DMS 273 (cell line): ENCODE measurements around the gene NFKBIE.
A peak's percentile ranks its signal among the peaks of the same experiment; 100 is the strongest.

Source experiments
- DNase-seq: peaks from one replicate; lab custom pipeline; 2025; ENCODE audit not compliant: unreplicated experiment; lab: John Stamatoyannopoulos, UW

Gene NFKBIE

DNA sequence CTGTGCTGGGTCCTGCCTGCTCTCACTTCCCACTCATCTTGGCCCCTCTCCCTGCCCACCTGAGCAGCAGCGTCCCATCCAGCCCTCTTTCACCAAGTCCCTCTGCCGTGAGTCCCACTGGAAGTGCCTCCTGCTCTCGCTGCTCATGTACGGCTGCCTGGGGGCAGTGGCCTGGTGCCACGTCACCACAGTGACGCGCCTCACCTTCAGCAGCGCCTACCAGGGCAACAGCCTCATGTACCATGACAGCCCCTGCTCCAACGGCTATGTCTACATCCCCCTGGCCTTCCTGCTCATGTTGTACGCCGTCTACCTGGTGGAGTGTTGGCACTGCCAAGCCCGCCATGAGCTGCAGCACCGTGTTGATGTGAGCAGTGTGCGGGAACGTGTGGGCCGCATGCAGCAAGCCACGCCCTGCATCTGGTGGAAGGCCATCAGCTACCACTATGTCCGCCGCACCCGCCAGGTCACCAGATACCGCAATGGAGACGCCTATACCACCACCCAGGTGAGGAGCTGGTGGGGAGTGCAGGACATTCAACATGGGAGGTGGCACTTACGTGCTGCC is 7.7 kb upstream of the NFKBIE start:
- no peak for DNase-seq

DNA sequence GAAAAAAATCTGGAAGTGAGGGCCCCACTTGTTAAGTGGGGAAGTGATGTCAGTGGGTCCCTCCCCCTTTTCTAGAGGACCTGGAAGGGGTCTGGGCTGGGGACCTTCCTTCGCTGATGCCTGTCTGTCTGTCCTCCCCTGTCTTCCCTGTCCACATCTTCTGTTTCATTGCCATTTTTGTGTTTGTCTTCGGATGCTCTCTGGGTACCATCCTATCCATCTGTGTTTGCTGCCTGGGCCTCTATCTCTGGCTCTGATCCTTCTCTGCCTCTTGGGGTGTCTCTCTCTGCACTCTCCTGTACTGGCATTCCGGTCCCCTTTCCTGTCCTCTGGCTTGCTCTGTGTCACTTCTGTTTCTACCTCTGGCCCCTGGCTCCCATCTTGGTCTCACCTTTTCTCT is 7.2 kb upstream of the NFKBIE start:
- DNase-seq, result no peak

DNA sequence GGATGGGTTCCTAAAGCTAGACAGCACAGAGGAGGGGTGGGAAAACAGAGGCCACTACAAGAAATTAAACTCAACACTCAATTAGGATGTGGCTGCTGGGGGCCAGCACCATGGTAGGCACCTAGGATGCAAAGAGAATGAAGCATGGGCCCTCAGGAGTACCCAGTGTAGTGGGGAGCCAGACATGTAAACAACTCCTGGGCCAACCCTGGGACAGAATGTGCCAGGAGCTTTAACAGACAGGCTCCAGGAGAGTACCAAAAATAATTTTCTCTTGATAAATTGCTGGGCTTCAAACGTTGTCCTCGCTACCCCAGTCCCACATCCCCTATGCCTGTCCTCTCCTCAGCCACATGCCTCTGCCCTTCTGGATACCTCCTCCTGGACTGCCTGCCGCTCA is 6.6 kb upstream of the NFKBIE start:
- DNase-seq, result no peak

DNA sequence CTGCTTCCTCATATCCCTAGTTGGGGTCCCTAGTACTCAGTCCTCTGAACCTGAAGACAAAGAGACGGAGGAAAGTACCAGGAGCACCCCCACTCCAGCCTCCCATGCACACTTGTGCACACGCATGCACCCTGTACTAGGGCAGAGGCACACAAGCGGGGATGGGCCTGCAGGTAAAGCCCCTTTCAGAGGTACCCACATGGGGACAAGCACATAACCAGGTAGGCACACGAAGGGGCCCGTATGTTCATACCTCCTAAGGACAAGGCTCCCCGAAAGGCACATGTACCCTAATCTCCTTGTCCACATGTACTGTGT is 6.0 kb upstream of the NFKBIE start:
- no peak for DNase-seq

DNA sequence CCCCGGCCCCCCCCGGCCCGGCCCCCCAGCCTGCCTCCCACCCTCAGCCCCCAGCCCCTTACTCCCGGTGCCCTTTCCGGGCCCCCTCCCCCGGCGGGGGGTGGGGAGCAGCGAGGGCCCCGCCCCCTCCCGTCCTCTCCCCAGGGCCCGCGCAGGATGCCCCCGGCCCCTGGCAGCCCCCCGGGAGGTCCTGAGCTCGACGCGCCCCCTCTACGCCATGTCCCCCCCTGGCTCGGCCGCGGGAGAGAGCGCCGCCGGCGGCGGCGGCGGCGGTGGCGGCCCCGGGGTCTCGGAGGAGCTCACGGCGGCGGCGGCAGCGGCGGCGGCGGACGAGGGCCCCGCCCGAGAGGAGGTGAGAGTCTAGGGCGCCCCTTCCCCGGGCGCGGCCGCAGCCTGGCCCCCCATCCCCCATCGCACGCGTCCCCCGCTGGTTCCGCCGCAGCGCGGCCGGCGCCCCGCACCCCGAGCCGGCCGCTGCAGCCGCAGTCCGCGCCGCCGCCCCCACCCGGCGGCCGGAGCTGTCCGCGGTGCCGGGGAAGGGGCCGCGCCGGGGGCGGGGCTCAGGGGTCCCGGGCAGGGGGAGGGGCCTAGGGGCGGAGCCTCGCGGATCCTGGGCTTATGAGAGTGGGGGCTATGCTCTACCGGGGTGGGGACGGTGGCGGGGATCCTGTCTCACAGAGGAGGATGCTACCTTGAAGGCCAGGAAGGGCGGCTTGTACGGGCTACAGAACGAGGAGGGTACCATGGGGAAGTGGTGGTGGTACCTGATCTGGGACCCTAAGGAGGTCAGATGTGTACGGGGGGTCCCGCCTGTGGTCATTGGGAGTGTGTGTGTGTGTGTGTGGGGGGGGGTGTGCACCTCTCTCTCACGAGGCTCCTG is 5.4 kb upstream of the NFKBIE start:
- no peak for DNase-seq

DNA sequence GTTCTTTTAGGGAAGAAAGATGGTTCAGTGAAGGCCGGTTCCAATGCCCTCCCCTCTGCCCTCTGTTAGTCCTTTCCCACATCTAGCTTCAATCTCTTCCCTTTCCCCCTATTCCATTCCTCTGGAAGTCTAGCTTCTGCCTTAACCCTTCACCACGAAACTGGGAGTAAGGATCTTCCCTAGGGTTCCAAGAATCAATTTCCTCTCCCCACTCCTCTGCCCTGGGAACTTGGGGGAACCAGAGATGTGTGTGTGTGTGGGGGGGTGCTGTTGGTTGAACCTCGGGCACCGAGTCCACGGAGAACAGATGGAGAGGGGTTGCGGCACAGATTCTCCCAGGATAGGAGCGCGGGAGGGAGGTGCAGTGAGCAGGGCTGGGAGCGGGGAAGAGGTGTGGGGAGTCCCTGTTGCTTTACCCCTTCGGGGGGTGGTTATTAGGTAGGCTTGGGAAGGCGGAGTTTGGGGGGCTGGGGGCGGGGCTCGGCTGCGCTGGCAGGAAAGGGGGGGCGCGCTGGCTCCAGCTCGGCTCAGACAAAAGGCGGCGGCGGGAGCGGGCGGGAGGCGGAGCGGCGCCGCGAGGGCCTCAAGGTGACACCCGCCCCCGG is 4.7 kb upstream of the NFKBIE start, which contains the start of gene TMEM151B:
Gene TMEM151B, plus strand, starts transcription at position 530 of the 605 bp plus-strand sequence. CDS start 293 bp downstream, outside the sequence.
- peak; percentile 70 for DNase-seq

DNA sequence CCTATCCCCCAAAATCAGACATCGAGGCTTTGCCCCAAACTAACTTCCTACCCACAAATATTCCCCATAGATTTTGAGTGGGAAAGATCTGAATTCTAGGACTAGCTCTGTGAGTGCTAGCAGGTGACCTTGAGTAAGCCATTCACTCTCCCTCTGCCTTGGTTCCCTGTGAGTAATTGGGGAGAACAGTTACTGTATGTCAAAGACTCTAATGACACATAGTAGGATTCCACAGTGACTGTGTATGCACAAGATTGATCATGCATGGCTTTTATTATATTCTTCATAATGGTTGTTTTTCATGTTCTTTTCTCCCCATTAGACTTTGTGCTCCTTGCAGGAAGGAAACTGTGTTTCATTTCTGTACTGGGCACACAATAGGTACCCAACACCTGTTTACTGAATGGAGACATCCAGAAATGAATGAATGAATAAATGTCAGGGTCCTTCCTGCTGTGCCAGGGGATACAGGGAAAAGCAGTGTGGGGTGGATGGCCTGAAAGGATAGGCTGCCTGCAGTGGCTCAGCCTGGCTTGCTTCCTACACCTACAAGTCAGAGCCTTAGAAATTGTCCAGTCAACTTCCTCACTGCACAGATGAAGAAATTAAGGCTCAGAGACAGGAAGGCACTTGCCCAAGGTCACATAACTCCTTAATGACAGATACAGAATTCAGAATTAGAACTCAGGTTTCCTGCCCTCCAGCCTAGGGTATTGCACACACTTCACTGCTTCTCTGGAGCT is 4.0 kb upstream of the NFKBIE start:
- no peak for DNase-seq

DNA sequence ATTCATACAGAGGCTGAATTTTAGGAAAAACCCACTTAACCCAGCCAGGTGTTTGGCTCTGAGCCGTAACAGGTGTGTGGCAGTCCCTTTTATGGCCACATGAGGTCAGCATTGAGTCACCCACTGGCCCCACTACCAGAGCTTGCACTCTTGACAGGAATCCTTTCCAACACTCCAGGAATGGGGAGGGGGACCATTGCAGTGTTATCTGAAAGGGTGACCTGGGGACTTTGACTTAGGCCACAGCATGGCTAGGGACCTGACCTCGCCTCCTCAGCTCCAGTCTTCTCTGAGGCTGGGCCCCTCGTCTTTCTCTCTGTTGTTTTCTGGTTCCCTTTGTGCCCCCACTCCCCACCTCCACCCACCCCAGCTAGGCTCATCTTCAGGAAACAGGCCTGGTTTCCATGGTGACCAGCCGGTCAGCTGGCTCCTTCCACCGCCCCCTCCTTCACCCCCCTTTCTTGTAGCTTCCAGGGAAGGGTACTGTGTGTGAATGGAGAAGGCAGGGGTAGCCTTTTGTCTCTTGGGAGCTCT is 2.8 kb upstream of the NFKBIE start:
- DNase-seq, result peak; percentile 81

DNA sequence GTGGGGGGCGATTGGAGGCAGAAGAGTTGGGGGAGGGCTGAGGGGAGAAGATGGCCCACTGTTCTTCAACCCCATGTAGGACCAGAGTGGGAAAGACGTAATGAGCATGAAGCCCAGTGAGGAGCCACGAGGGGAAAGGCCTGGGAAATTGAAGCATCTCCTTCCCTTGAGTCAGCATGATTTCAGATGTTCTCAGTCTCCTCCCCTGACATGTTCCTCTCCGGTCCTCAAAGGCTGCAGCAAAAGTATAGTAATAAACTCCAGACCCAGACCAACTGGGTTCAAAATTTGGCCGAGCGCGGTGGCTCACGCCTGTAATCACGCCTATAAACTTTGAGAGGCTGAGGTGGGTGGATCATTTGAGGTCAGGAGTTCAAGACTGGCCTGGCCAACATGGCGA is 1.9 kb upstream of the NFKBIE start:
- no peak for DNase-seq

DNA sequence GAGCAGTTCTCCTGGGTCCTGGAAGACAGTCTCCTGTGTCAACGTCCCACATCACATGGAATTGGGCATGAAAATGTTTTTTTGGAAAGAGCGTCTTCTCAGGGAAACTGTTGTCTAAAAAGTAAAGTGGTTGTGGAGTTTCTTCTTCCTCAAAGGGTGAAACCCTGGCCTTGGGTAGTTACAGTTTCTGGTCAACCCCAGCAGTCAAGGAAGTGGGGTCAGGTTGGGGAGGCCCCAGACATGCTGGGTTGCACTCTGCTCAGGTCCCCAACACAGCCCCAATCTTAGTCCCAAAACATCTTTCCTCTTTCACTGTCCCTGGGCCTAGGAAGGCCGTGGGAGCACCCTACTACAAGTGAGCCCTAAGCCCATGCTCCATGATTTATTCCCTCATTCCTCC is 996 bp upstream of the NFKBIE start:
- no peak for DNase-seq

DNA sequence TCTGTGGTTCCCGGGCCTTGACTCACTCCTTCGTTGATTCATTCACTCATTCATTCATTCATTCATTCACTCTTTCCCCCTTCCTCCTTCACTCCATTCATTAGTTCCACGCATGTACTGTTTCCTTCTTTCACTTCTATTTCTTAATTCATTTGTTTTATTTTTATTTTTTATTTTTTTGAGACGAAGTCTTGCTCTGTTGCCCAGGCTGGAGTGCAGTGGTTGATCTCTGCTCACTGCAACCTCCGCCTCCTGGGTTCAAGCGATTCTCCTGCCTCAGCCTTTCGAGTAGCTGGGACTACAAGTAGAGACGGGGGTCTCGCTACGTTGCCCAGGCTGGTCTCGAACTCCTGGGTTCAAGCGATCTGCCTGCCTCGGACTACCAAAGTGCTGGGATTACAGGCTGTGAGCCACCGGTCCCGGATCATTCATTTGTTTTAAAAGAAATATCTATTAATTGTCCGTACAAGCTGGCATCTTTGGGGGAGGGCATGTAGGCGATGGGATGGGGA is 427 bp upstream of the NFKBIE start:
- no peak for DNase-seq

DNA sequence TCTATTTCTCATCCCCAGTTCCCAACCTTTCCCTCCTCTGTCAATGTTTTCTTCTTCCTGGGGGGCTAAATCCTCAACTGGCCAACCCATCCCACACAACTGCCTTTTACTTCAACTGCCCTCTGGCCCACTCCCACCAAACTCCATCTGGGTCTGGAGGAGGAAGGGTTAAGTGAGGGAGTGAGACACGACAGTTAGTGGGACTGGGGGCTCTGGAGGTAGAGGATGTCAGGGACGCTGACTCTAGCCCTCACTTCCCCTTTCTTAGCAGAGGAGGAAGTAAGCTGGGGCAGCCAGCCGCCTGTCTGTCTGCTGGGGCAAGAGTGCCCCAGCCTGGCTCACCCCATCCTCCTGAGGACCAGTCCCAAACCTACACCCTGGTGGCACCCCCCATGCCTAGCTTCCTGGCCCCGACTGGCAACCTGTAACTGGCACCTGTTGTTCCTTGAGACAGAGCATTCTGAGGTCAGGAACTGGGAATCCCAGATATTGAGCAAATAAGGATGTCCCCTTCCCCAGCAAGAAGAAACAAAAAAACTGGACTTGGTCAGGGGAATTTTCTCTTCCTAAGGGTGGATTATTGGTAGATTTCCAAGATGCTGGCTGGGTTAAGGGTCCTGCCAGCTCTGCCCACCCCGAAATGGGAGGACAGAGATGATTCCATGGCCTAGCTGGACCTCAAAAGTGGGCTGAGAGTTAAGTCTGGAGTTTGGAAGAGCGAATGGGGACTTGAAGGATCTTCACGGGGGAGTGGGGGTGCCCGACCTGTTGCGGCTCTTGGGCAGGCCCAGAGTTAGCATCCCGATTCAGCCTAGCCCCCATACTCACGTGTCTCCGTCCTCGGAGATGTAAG is 971 bp downstream of the NFKBIE start:
- no peak for DNase-seq

DNA sequence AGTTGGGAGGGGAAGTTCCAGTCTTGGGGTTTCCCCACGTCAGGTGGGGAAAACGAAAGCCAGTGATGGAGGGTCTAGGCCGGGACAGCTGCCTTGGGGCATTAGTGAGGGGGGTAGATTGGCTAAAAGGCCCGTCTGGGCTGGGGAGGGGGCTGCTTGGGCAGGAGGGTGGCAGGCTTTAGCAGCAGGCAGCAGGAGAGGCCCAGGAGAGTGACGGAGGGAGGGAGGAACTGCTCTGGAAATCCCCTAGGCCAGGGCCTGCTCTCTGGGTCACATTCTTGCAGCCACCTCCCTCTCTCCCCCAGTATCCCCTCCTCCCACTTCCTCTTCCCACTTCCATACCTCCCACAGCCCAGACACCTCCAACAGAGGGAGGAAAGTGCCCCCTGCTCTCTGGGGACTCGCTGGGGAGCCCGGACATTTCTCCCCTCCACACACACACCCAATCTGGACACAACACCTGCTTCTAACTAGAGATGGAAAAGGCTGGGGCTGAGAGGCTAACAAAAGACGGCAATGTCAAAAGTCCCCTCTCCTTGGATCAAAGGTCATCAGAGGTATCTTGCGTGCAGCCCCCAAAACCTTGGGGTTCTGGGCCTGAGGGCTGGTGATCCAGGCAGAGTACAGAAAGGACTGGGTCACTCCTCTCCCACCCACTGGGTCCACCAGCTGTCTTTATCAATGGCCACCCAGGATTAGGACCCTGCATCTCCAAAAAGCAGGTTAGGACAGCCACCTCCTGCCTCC is 1.8 kb downstream of the NFKBIE start:
- no peak for DNase-seq

DNA sequence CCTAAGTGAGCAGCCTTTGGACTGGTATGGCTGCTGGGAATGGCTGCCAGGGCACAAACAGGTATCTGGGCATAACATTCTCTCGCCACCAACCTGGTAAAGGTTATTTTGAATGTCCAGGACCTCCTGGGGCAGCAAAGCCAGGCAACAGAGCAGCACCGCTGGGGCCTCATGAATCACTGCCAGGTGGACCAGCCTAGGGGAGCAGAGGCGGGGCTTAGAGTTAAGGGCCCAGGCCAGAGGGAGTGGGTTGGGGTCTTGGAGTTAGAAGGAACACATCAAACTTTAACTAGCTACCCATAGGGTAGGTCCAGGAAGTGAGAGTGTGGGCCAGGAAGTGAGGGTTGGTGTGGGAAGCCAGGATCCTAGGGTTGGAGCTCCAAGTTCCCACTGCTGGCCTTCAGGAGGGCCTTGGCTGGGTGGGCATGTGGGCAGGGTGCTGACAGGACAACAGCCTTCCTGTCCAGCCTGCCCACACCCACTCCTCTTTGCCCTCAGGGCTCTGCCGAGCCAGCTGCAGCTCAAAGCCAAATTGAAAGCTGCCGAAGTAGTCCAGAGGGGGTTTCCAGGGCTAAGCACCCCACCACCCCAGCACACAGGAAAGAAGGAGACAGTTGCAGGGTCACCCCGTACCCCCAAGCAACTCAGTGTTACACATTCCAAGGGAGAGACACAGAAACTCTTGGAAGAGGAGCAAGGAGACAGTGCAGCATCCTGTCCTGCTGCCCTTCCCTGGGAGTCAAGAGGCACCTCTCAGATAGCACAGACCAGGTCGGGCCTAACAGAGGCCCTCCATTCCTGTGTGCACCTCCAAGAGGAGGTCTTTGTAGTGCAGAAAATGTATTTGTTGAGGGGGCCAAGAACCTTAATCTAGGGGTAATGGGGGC is 2.6 kb downstream of the NFKBIE start:
- DNase-seq, result no peak

DNA sequence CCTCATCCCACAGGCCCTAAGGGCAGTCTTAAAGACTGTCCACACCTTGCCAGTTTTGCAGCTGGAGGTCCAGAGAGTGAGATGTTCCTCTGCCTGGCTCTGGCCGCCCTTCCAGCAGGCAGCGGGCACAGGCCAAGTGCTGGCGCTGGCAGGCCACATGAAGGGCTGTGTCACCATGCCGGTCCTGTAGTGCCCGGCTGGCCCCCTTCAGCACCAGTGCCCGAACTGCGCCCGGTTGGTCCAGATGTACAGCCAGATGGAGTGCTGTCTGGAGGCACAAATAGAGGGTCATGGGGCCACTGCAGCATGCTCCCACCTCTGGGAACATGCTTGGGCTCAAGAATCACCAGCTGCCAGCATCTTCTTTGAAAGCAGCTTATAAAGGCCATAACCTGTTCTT is 3.8 kb downstream of the NFKBIE start:
- DNase-seq, result peak; percentile 73

DNA sequence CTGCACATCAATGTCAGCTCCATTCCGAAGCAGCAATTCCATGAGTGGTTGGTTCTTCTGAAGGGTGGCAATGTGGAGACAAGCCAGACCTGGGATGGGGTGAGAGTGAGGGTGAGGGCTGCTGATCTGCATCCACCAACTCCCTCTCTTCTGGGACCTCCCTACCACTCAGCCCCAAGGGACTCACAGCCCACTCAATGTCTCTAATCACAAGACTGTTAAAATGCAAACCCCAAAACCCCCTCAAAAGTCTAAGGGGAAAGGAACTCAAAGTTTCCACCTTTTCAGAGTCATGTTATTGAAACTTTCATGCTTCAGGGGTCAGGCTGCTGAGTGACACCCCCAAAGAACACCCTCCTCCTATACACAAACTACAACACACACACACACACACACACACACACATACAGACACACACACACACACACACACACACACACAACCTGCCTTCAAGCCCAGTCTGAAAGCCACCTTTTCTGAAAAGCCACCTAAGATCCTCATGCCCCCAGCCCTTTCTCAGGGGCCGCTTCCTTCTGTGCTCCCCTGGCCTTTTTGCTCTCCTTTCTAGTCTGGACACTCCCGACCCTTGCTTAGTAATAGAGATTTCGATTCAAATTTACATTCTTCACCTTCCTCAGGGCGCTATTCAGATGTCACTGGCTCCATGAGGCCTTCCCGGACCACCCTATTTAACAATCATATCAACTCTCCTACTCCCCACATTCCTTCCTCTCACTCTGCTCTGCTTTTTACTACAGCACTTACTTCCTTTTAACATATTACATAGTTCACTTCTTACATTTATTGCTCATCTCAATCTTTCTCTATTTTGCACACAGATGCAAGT is 4.7 kb downstream of the NFKBIE start:
- DNase-seq, result no peak

DNA sequence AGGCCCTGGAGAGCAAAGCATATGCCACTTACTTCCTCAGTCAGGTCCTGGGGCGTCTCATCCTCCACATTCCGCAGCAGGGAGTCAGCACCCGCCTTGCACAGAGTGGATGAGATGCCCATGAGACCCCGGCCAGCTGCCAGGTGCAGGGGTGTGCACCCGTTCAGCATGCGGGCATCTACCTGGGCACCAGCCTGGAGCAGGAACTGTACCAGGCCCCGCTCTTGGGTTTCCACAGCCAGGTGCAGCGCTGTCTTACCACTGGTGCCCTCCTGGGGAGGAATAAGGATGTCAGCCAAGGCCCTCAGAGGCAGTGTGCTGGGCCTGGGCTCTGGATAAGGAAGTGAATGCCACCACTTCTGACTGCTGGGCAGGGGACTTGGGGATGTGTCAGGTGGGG is 5.3 kb downstream of the NFKBIE start:
- DNase-seq, result no peak

DNA sequence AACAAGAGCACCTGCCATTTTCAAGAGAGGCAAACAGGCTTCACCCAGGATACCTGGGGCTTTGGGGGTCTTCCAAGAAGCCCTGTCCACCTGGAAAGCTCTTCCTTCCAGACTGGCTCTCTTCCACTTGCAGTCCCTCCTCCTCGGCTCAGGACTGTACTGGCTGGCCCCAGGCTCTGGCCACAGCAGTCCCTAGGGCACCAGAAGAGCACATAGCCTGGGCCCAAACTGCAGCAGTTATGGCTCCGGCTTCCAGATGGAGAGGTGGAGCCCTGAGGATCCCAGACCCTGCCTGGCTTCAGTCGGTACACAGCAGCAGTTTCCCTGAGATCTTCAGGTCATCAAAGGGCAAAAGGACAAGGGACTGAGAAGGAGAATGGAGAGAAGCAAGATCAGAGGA is 6.4 kb downstream of the NFKBIE start:
- no peak for DNase-seq
